Neural progenitor cell (in vitro differentiated cells): Measurements from ENCODE around the gene EFHD1. TPM values are rescaled to one million over a fixed set of nuclear protein-coding genes. Genes with fewer than 3 reads are reported as not detected.

Experiments
- DNase-seq: peaks from one replicate; pipeline ENCODE4 v3.0.0-alpha.2; 2016; ENCODE audit warnings: low spot score
- H2AFZ ChIP-seq: fragments of 200-600 bp; sonication (generic); replicated peaks from 2 replicates; pipeline ENCODE4 v1.6.1; 2016; ENCODE audit warnings: antibody characterized with exemption
- H3F3A ChIP-seq: fragments of 200-600 bp; sonication (generic); 2 replicates; pipeline ENCODE4 v1.6.1; 2016; ENCODE audit warnings: antibody characterized with exemption, low read depth
- H3K27ac ChIP-seq: fragments of 200-600 bp; sonication (generic); 2 replicates; pipeline ENCODE4 v1.5.1; 2016; ENCODE audit warnings: mild to moderate bottlenecking
- H3K27me3 ChIP-seq: fragments of 200-600 bp; sonication (generic); 2 replicates; pipeline ENCODE4 v1.6.1; 2016; ENCODE audit warnings: mild to moderate bottlenecking, moderate library complexity
- H3K36me3 ChIP-seq: fragments of 200-600 bp; sonication (generic); 2 replicates; pipeline ENCODE4 v1.5.1; 2016
- H3K4me1 ChIP-seq: fragments of 200-600 bp; sonication (generic); 2 replicates; pipeline ENCODE4 v1.6.1; 2016; ENCODE audit warnings: mixed run types
- H3K4me2 ChIP-seq: fragments of 200-600 bp; sonication (generic); 2 replicates; pipeline ENCODE4 v1.6.1; 2016
- H3K4me3 ChIP-seq: fragments of 200-600 bp; sonication (generic); 2 replicates; pipeline ENCODE4 v1.5.1; 2016
- H3K79me2 ChIP-seq: fragments of 200-600 bp; sonication (generic); 2 replicates; pipeline ENCODE4 v1.6.1; 2016; ENCODE audit warnings: low read depth
- H3K9ac ChIP-seq: fragments of 200-600 bp; sonication (generic); 2 replicates; pipeline ENCODE4 v1.6.1; 2016
- H3K9me3 ChIP-seq: fragments of 200-600 bp; sonication (generic); 2 replicates; pipeline ENCODE4 v1.5.1; 2016; ENCODE audit warnings: low read depth
- H4K20me1 ChIP-seq: fragments of 200-600 bp; sonication (generic); 2 replicates; pipeline ENCODE4 v1.6.1; 2016; ENCODE audit warnings: low read depth
- H3K27ac Mint-ChIP-seq: 3 replicates; pipeline ENCODE4 v1.8.0; 2021; ENCODE audit warnings: mixed read lengths
- H3K27me3 Mint-ChIP-seq: 2 replicates; pipeline ENCODE4 v1.8.0; 2022; ENCODE audit warnings: low read depth, mild to moderate bottlenecking, inconsistent platforms, moderate library complexity, mixed read lengths; ENCODE audit not compliant: insufficient read depth
- H3K36me3 Mint-ChIP-seq: 3 replicates; pipeline ENCODE4 v1.8.0; 2021; ENCODE audit warnings: mixed read lengths
- H3K4me1 Mint-ChIP-seq: 3 replicates; pipeline ENCODE4 v1.8.0; 2021; ENCODE audit warnings: mixed read lengths
- H3K4me3 Mint-ChIP-seq: 3 replicates; pipeline ENCODE4 v1.8.0; 2021; ENCODE audit warnings: mild to moderate bottlenecking, moderate library complexity, mixed read lengths
- H3K9me3 Mint-ChIP-seq: 3 replicates; pipeline ENCODE4 v1.8.0; 2020; ENCODE audit warnings: mixed read lengths
- EZH2 ChIP-seq: fragments of 200-600 bp; sonication (generic); IDR thresholded peaks from 2 replicates; pipeline ENCODE4 v1.6.1; 2017; ENCODE audit warnings: antibody characterized with exemption, mild to moderate bottlenecking, moderate library complexity
- EZH2phosphoT487 ChIP-seq: fragments of 200-600 bp; sonication (generic); IDR thresholded peaks from 2 replicates; pipeline ENCODE4 v1.6.1; 2017; ENCODE audit warnings: antibody characterized with exemption
- total RNA-seq: library from RNA; depleted of rRNA; stranded (reverse); fragments of >200 nt; gene quantifications from 2 replicates; pipeline ENCODE4 v1.2.3, GENCODE V29; 2015; ENCODE audit warnings: low replicate concordance
- TF ChIP-seq, protein P1 (sequence below): fragments of 200-600 bp; sonication (generic); IDR thresholded peaks from 2 replicates; pipeline ENCODE4 v1.5.1; 2017; ENCODE audit warnings: antibody characterized with exemption, mild to moderate bottlenecking

The EFHD1 gene
- total RNA-seq, 1 donor from 2014 or later = 5.9 TPM

- no peaks in the 10 kb centered on the region for H3K4me1 Mint-ChIP-seq
Observed at GRCh38 chr2:232598293-232598692, 35.1 kb upstream of the EFHD1 start.

GRCh38 chr2:232600053-232600773 lies 33.2 kb upstream of the EFHD1 start:
- Histone ChIP-seq H3K4me1 (no peaks in the 10 kb centered on the region), H3K27me3 (no peaks in the 10 kb centered on the region), H4K20me1 (no peaks in the 10 kb centered on the region), H3K9me3 (no peaks in the 10 kb centered on the region), H3F3A (no peaks in the 10 kb centered on the region), H3K4me3 (no peak overlapping the region), H3K4me2 (no peak overlapping the region), H2AFZ (no peak overlapping the region), H3K27ac (no peak overlapping the region), H3K36me3 (no peaks in the 10 kb centered on the region), H3K9ac (no peak overlapping the region), H3K79me2 (no peaks in the 10 kb centered on the region)
- H3K27ac Mint-ChIP-seq = no peak overlapping the region
- H3K27me3 Mint-ChIP-seq = peaks cover 2% of the 10 kb centered on the region
- DNase-seq = peak; percentile 20
- H3K36me3 Mint-ChIP-seq = no peaks in the 10 kb centered on the region
- H3K4me3 Mint-ChIP-seq = no peak overlapping the region
- no peaks in the 10 kb centered on the region for H3K9me3 Mint-ChIP-seq
- no peaks in the 10 kb centered on the region for H3K4me1 Mint-ChIP-seq
- TF ChIP-seq, protein P1, sequence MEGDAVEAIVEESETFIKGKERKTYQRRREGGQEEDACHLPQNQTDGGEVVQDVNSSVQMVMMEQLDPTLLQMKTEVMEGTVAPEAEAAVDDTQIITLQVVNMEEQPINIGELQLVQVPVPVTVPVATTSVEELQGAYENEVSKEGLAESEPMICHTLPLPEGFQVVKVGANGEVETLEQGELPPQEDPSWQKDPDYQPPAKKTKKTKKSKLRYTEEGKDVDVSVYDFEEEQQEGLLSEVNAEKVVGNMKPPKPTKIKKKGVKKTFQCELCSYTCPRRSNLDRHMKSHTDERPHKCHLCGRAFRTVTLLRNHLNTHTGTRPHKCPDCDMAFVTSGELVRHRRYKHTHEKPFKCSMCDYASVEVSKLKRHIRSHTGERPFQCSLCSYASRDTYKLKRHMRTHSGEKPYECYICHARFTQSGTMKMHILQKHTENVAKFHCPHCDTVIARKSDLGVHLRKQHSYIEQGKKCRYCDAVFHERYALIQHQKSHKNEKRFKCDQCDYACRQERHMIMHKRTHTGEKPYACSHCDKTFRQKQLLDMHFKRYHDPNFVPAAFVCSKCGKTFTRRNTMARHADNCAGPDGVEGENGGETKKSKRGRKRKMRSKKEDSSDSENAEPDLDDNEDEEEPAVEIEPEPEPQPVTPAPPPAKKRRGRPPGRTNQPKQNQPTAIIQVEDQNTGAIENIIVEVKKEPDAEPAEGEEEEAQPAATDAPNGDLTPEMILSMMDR = no peak
- no peak for TF ChIP-seq EZH2phosphoT487
- no peak for TF ChIP-seq EZH2

More at GRCh38 chr2:232598293-232598692, 35.1 kb upstream of the EFHD1 start:
- Mint-ChIP-seq H3K9me3 (no peaks in the 10 kb centered on the region), H3K4me3 (no peak overlapping the region), H3K27me3 (peaks cover 2% of the 10 kb centered on the region), H3K27ac (no peak overlapping the region), H3K36me3 (no peaks in the 10 kb centered on the region)
- no peaks in the 10 kb centered on the region for H3K36me3 ChIP-seq
- DNase-seq = no peak
- no peaks in the 10 kb centered on the region for H4K20me1 ChIP-seq
- no peaks in the 10 kb centered on the region for H3K27me3 ChIP-seq
- no peaks in the 10 kb centered on the region for H3K79me2 ChIP-seq
- no peak overlapping the region for H3K27ac ChIP-seq
- no peak overlapping the region for H3K4me3 ChIP-seq
- H3K9ac ChIP-seq = no peak overlapping the region
- no peaks in the 10 kb centered on the region for H3K9me3 ChIP-seq
- no peaks in the 10 kb centered on the region for H3K4me1 ChIP-seq
- TF ChIP-seq, protein P1 = no peak
- TF ChIP-seq EZH2 (no peak), EZH2phosphoT487 (no peak)
- H3K4me2 ChIP-seq = no peak overlapping the region
- H2AFZ ChIP-seq = no peak overlapping the region
- no peaks in the 10 kb centered on the region for H3F3A ChIP-seq

DNA sequence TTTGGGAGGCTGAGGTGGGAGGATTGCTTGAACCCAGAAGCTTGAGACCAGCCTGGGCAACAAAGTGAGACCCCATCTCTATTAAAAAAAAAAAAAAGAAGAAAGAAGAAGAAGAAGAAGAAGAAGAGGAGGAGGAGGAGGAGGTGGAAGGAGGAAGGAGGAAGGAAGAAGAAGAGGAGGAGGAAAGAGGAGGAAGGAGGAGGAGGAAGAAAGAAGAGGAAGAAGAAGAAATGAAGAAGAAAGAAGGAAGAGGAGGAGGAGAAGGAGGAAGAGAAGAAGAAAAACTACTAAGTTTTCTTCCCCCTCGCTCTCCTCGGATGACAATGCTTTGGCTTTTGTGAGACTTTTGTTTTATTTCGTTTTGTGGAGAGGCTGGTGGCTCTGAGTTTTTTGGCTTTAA lies 30.1 kb upstream of the EFHD1 start:
- TF ChIP-seq EZH2phosphoT487 = no peak
- no peak for TF ChIP-seq EZH2
- TF ChIP-seq, protein P1 = no peak
- DNase-seq = no peak
- Histone ChIP-seq H3K27me3 (peaks cover 5% of the 10 kb centered on the region), H3K79me2 (no peaks in the 10 kb centered on the region), H3K9ac (no peak overlapping the region), H3K4me3 (no peak overlapping the region), H3K36me3 (no peaks in the 10 kb centered on the region), H3K27ac (no peak overlapping the region), H3K4me2 (no peak overlapping the region), H3K9me3 (no peaks in the 10 kb centered on the region), H3F3A (no peaks in the 10 kb centered on the region), H3K4me1 (no peaks in the 10 kb centered on the region), H4K20me1 (no peaks in the 10 kb centered on the region), H2AFZ (no peak overlapping the region)
- H3K36me3 Mint-ChIP-seq = no peaks in the 10 kb centered on the region
- H3K27ac Mint-ChIP-seq = no peak overlapping the region
- no peaks in the 10 kb centered on the region for H3K9me3 Mint-ChIP-seq
- H3K4me1 Mint-ChIP-seq = no peaks in the 10 kb centered on the region
- H3K27me3 Mint-ChIP-seq = peaks cover 2% of the 10 kb centered on the region
- no peak overlapping the region for H3K4me3 Mint-ChIP-seq
